ENCODE measurements around the gene PGAM2.

- no peak for TF ChIP-seq YY1 (tag by site-specific recombination; IDR thresholded peaks at IDR 0.05)
- no peak for TF ChIP-seq CTCF (tag by site-specific recombination; IDR thresholded peaks at IDR 0.05)
- no peak for TF ChIP-seq ZNF623 (tag by site-specific recombination; IDR thresholded peaks at IDR 0.05)
Observed at GRCh38 chr7:44077681-44078091, 12.3 kb upstream of the PGAM2 start.
